OCI-LY1 (cell line): ENCODE results near the gene DPP7.

Experiments
- H2AFZ ChIP-seq: fragments of 200-600 bp; sonication (generic), shearing (Covaris generic); 2 replicates; pipeline ENCODE4 v1.6.0; 2014; ENCODE audit warnings: antibody characterized with exemption, mild to moderate bottlenecking, low read length
- H3F3A ChIP-seq: fragments of 200-600 bp; sonication (generic), shearing (Covaris generic); 2 replicates; pipeline ENCODE4 v1.6.0; 2014; ENCODE audit warnings: mild to moderate bottlenecking, antibody characterized with exemption, low read length, moderate library complexity; ENCODE audit not compliant: insufficient read depth
- H3K27ac ChIP-seq: fragments of 200-600 bp; sonication (generic); 2 replicates; pipeline ENCODE4 v1.5.1; 2014; ENCODE audit warnings: low read length, mixed run types, mild to moderate bottlenecking, low read depth; ENCODE audit not compliant: poor library complexity, severe bottlenecking
- H3K27me3 ChIP-seq: fragments of 200-600 bp; sonication (generic); 2 replicates; pipeline ENCODE4 v1.6.0; 2014; ENCODE audit warnings: antibody characterized with exemption, mild to moderate bottlenecking, low read length, moderate library complexity; ENCODE audit not compliant: insufficient read depth
- H3K36me3 ChIP-seq: fragments of 200-600 bp; sonication (generic); 2 replicates; pipeline ENCODE4 v1.6.1; 2014; ENCODE audit warnings: mild to moderate bottlenecking, antibody characterized with exemption, low read length, moderate library complexity, mixed read lengths; ENCODE audit not compliant: insufficient read depth
- H3K4me1 ChIP-seq: fragments of 200-600 bp; sonication (generic); 2 replicates; pipeline ENCODE4 v1.5.1; 2014; ENCODE audit warnings: mild to moderate bottlenecking, low read length, moderate library complexity; ENCODE audit not compliant: insufficient read depth, severe bottlenecking
- H3K4me2 ChIP-seq: fragments of 200-600 bp; sonication (generic), shearing (Covaris generic); 2 replicates; pipeline ENCODE4 v1.6.1; 2014; ENCODE audit warnings: low read length
- H3K4me3 ChIP-seq: fragments of 200-600 bp; sonication (generic); 2 replicates; pipeline ENCODE4 v1.5.1; 2014; ENCODE audit warnings: low read length, low read depth, mild to moderate bottlenecking, mixed read lengths; ENCODE audit not compliant: poor library complexity, severe bottlenecking
- H3K79me2 ChIP-seq: fragments of 200-600 bp; shearing (Covaris generic); 2 replicates; pipeline ENCODE4 v1.6.1; 2016; ENCODE audit warnings: mixed run types, low read length, mixed read lengths; ENCODE audit not compliant: insufficient read depth
- H3K9ac ChIP-seq: fragments of 200-600 bp; sonication (generic), shearing (Covaris generic); 2 replicates; pipeline ENCODE4 v1.6.1; 2014; ENCODE audit warnings: mild to moderate bottlenecking, low read length, mixed read lengths
- H3K9me2 ChIP-seq: fragments of 200-600 bp; sonication (generic), shearing (Covaris generic); 2 replicates; pipeline ENCODE4 v1.6.1; 2014; ENCODE audit warnings: low read depth, mild to moderate bottlenecking, low read length, mixed read lengths
- H3K9me3 ChIP-seq: fragments of 200-600 bp; shearing (Covaris generic); 2 replicates; pipeline ENCODE4 v1.6.1; 2014; ENCODE audit warnings: low read length, mixed read lengths
- H4K20me1 ChIP-seq: fragments of 200-600 bp; sonication (generic), shearing (Covaris generic); 2 replicates; pipeline ENCODE4 v1.6.0; 2016; ENCODE audit warnings: mild to moderate bottlenecking, low read length; ENCODE audit not compliant: insufficient read depth
- EZH2 ChIP-seq: fragments of 200-600 bp; sonication (generic), shearing (Covaris generic); IDR thresholded peaks from 2 replicates; pipeline ENCODE4 v1.8.0; 2017; ENCODE audit warnings: borderline replicate concordance, mixed run types, mild to moderate bottlenecking, antibody characterized with exemption, low read length, moderate library complexity, mixed read lengths
- TF ChIP-seq, protein P1 (sequence below): fragments of 200-600 bp; sonication (generic), shearing (Covaris generic); IDR thresholded peaks from 2 replicates; pipeline ENCODE4 v1.5.1; 2017; ENCODE audit warnings: mild to moderate bottlenecking, antibody characterized with exemption, low read length, moderate library complexity, mixed read lengths

DPP7 gene

DNA sequence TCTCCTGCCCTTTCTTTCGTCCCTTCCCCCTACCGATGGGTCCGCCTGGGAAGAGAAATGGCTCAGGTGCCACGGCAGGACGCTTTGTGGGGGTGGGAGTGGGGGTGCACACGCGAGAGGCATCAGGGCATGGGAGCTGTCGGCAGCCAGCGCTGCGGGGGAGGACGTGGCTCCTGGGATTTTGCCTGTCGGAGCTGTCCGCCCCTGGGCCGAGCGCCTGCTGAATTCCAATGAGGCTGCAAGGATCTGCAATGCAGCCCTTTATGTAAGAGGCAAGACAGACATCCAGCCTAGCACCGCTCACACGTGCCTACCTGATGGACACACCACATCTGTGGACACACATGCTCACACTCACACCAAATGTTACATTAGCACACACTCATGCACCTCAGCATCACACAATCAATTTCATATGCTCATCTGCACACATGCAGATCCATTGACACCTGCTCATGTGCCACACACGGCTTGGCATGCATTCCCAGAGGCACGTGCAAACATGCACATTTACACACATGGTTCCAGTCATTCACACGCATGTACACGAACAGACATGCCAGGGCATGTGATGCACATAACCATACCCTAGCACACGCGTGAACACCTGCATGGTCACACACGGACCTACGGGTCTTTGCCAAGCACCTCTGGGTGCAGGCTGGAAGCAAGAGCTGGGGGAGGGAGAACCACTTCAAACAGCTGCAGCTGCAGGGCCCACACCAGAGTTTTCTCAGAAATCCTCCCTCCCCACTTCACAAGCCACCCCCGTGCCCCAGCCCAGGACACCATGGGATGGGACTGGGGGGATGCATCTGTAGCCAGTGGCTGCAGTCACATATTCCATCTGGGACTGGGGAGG is 25.8 kb upstream of the DPP7 start:
- Histone ChIP-seq H4K20me1 (no peaks in the 10 kb centered on the region), H3K9ac (no peak overlapping the region), H3F3A (no peaks in the 10 kb centered on the region), H3K79me2 (no peaks in the 10 kb centered on the region), H3K4me1 (no peaks in the 10 kb centered on the region), H2AFZ (no peak overlapping the region), H3K36me3 (no peaks in the 10 kb centered on the region), H3K4me2 (no peak overlapping the region), H3K27me3 (0 out of 2 replicates have a peak, but pooled peaks cover 7% of the 10 kb centered on the region), H3K9me3 (no peaks in the 10 kb centered on the region), H3K4me3 (no peak overlapping the region), H3K9me2 (no peaks in the 10 kb centered on the region), H3K27ac (no peak overlapping the region)
- TF ChIP-seq EZH2, result no peak
- TF ChIP-seq, protein P1, sequence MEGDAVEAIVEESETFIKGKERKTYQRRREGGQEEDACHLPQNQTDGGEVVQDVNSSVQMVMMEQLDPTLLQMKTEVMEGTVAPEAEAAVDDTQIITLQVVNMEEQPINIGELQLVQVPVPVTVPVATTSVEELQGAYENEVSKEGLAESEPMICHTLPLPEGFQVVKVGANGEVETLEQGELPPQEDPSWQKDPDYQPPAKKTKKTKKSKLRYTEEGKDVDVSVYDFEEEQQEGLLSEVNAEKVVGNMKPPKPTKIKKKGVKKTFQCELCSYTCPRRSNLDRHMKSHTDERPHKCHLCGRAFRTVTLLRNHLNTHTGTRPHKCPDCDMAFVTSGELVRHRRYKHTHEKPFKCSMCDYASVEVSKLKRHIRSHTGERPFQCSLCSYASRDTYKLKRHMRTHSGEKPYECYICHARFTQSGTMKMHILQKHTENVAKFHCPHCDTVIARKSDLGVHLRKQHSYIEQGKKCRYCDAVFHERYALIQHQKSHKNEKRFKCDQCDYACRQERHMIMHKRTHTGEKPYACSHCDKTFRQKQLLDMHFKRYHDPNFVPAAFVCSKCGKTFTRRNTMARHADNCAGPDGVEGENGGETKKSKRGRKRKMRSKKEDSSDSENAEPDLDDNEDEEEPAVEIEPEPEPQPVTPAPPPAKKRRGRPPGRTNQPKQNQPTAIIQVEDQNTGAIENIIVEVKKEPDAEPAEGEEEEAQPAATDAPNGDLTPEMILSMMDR, result no peak

DNA sequence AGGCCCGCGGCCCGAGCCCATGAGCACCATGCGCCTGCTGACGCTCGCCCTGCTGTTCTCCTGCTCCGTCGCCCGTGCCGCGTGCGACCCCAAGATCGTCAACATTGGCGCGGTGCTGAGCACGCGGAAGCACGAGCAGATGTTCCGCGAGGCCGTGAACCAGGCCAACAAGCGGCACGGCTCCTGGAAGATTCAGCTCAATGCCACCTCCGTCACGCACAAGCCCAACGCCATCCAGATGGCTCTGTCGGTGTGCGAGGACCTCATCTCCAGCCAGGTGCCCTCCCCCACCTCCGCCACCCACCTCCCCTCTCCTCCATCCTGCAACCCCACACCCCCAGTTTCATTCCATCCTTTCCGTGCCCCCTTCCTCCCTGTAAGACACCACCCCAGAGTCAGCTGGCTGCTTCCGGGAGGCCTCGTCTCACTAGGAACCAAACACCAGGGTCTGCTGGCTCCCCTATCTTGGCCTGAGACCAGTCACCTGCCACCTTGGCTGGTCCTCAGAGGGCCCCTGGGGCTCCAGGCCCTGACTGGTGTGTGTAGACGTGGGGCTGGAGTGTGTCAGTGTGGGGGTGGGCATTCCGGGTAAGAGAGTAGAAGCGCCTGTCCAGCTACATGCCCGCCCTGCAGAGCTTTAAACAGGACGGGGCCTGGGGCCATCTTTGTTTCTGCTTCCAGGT is 25.1 kb upstream of the DPP7 start:
- no peaks in the 10 kb centered on the region for H3K9me3 ChIP-seq
- H3F3A ChIP-seq, result no peaks in the 10 kb centered on the region
- no peak overlapping the region for H3K27ac ChIP-seq
- TF ChIP-seq, protein P1, result no peak
- no peak for TF ChIP-seq EZH2
- no peaks in the 10 kb centered on the region for H4K20me1 ChIP-seq
- no peaks in the 10 kb centered on the region for H3K79me2 ChIP-seq
- H3K4me1 ChIP-seq, result no peaks in the 10 kb centered on the region
- no peaks in the 10 kb centered on the region for H3K9me2 ChIP-seq
- no peak overlapping the region for H3K4me2 ChIP-seq
- no peak overlapping the region for H2AFZ ChIP-seq
- no peaks in the 10 kb centered on the region for H3K36me3 ChIP-seq
- H3K9ac ChIP-seq, result no peak overlapping the region
- 0 out of 2 replicates have a peak, but pooled peaks cover 7% of the 10 kb centered on the region for H3K27me3 ChIP-seq
- H3K4me3 ChIP-seq, result no peak overlapping the region

DNA sequence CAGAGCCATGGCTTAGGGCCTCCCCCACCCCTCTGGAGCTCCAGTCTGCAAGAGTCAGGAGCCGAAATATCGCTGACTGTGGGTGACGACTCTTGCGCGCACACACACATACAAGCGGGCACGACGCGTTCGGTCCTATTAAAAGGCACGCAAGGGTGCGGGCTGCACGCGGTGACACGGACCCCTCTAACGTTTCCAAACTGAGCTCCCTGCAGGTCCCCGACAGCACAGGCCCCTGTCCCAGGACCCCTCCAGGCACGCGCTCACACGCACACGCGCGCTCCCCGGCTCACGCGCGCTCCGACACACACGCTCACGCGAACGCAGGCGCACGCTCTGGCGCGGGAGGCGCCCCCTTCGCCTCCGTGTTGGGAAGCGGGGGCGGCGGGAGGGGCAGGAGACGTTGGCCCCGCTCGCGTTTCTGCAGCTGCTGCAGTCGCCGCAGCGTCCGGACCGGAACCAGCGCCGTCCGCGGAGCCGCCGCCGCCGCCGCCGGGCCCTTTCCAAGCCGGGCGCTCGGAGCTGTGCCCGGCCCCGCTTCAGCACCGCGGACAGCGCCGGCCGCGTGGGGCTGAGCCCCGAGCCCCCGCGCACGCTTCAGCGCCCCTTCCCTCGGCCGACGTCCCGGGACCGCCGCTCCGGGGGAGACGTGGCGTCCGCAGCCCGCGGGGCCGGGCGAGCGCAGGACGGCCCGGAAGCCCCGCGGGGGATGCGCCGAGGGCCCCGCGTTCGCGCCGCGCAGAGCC is 24.4 kb upstream of the DPP7 start, which contains the start of gene GRIN1:
GRIN1 (plus strand) TSS at position 433 of the 746 bp plus-strand sequence. CDS start 333 bp downstream, outside the sequence.
- H3K27ac ChIP-seq, result no peak within 1 kb of the TSS
- H3K27me3 ChIP-seq, result 0 out of 2 replicates have a peak, but pooled peaks cover 7% of the 10 kb centered on the region
- H2AFZ ChIP-seq, result no peak within 1 kb of the TSS
- no peaks in the 10 kb centered on the region for H4K20me1 ChIP-seq
- no peaks in the 10 kb centered on the region for H3F3A ChIP-seq
- no peaks in the 10 kb centered on the region for H3K36me3 ChIP-seq
- TF ChIP-seq, protein P1, result no peak
- TF ChIP-seq EZH2, result no peak
- H3K4me1 ChIP-seq, result no peaks in the 10 kb centered on the region
- no peaks in the 10 kb centered on the region for H3K9me3 ChIP-seq
- H3K9me2 ChIP-seq, result no peaks in the 10 kb centered on the region
- no peak within 1 kb of the TSS for H3K4me3 ChIP-seq
- no peak within 1 kb of the TSS for H3K4me2 ChIP-seq
- no peak within 1 kb of the TSS for H3K9ac ChIP-seq
- H3K79me2 ChIP-seq, result no peaks in the 10 kb centered on the region
